Measurements from ENCODE around the gene PLCD4.

DNA sequence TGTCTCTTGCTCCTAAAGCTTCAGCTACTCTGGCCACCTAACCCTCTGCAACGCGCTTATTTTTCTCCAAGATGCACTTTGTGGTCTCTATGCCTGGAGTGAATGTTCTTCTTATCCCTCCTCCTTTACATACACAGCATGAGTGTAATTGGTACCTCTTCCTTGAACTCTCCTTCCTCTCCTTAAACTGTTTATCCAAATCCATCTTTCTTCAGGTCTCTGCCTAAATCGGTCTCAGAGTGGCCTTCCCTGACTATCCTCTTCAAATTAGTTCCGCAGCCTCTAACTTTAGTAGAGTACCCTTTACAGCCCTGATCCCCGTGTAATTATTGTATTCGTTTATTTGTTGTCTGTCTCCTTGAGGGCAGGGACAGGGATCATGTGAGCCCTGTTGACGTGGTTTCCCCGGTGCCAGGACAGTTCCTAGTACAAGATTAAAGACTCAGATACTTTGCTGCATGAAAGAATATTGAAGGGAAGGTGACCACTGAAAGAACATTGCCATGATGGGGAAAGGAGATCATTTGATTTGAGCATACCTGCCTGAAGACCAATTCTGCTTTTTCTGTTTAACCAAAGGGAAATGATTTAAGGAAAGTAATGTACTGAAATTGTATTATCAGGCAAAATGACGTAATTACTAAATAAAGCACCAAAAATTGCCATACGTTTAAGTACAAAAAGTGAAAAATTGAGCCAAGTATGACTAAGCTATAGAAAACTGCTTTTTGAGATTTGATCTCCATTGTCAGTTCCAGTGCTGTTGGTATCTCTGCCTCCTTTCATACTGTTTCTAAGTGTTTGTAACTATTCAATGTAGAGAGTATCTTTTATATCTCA is 37.8 kb upstream of the PLCD4 start:
- TF ChIP-seq POLR2AphosphoS5 (IDR thresholded peaks at IDR 0.05; ENCODE audit: borderline replicate concordance, low read depth, low read length) (no peak), FOXP2 (optimal IDR thresholded peaks at IDR 0.05; ENCODE audit: control extremely low read depth, extremely low read length, insufficient read depth) (no peak)

Measured in SK-N-MC (cell line).